ENCODE measurements around the gene COX11. TPM values are rescaled to one million over a fixed set of nuclear protein-coding genes. Genes with fewer than 3 reads are reported as not detected.

COX11 gene
- total RNA-seq, 1 donor from 2014 or later: 57.2 TPM

GRCh38 chr17:54919425-54919824, 49.0 kb downstream of the COX11 start:
- ATAC-seq (no peak), DNase-seq (ENCODE audit: low spot score) (no peak)
- intact Hi-C loops (cut with DNase I): no loop called here

GRCh38 chr17:54916721-54917120, 51.7 kb downstream of the COX11 start:
- DNase-seq (ENCODE audit: low spot score) (no peak), ATAC-seq (no peak)
- intact Hi-C loops (cut with DNase I): no loop called here

Other genes with a start within 250 kb of the COX11 start
- 15.3 TPM for gene TOM1L1, start 67.8 kb downstream of the COX11 start, total RNA-seq
- gene STXBP4, start 111 bp upstream of the COX11 start, total RNA-seq: 22.2 TPM

All from sciatic nerve (tissue), 2 donors.